NB4 (cell line): ENCODE data around the gene SSNA1.

Experiments used
- MAX ChIP-seq: IDR thresholded peaks from 2 replicates; pipeline ENCODE4 v1.6.1; 2011; ENCODE audit warnings: low read depth, low read length
- POLR2A ChIP-seq: IDR thresholded peaks from 2 replicates; pipeline ENCODE4 v1.6.1; 2011; ENCODE audit warnings: mild to moderate bottlenecking; ENCODE audit not compliant: insufficient read length; ENCODE audit errors: extremely low read depth
- TF ChIP-seq, protein P1 (sequence below): IDR thresholded peaks from one replicate; pipeline ENCODE4 v1.5.1; 2012; ENCODE audit warnings: low read depth, low read length

- TF ChIP-seq, protein P1, sequence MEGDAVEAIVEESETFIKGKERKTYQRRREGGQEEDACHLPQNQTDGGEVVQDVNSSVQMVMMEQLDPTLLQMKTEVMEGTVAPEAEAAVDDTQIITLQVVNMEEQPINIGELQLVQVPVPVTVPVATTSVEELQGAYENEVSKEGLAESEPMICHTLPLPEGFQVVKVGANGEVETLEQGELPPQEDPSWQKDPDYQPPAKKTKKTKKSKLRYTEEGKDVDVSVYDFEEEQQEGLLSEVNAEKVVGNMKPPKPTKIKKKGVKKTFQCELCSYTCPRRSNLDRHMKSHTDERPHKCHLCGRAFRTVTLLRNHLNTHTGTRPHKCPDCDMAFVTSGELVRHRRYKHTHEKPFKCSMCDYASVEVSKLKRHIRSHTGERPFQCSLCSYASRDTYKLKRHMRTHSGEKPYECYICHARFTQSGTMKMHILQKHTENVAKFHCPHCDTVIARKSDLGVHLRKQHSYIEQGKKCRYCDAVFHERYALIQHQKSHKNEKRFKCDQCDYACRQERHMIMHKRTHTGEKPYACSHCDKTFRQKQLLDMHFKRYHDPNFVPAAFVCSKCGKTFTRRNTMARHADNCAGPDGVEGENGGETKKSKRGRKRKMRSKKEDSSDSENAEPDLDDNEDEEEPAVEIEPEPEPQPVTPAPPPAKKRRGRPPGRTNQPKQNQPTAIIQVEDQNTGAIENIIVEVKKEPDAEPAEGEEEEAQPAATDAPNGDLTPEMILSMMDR = no peak
- TF ChIP-seq POLR2A (no peak), MAX (no peak)
Measured at GRCh38 chr9:137234758-137235423, 46.4 kb downstream of the SSNA1 start.
